ENCODE results near the gene LBHD1.

DNA sequence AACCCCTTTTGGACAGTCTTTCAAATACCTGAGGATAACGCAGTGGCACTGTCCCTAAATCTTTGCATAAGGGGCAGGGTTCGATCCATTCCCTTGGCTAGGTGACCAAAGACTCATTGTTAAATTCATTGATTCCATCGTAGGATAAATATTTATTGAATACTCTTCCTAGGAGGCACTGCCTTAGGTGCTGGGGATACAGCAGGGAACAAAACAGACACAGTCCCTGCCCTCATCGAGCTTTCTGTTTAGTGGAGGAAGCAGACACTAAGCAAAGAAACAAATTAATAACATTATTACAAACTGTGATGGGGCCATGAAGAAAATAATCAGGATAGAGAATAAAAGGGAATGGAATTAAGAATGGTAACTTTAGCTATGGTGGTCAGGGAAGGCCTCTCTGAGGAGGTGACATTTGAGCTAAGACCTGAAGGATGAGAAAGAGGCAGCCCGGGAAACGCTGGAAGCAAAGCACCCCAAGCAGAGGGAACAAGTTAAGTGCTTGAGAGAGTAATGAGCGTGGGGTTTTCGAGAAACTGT, 51.0 kb downstream of the LBHD1 start:
- TF ChIP-seq POLR2A (IDR thresholded peaks at IDR 0.05) = no peak
- TF ChIP-seq CTCF (IDR thresholded peaks at IDR 0.05) = no peak
